Myocyte (in vitro differentiated cells): ENCODE results near the gene ZNF689. TPM values are rescaled to one million over a fixed set of nuclear protein-coding genes. Genes with fewer than 3 reads are reported as not detected.

ENCODE experiments used
- DNase-seq: peaks from one replicate; pipeline ENCODE4 v3.0.0-alpha.2; 2012; ENCODE audit warnings: low read depth
- polyA plus RNA-seq: library from polyadenylated mRNA; unstranded; fragments of >200 nt; gene quantifications from one replicate; pipeline ENCODE4 v1.2.1, GENCODE V29; 2012; ENCODE audit warnings: missing spikeins
- total RNA-seq: library from RNA; depleted of rRNA; stranded (reverse); fragments of >200 nt; gene quantifications from 2 replicates; pipeline ENCODE4 v1.2.3, GENCODE V29; 2014

The ZNF689 gene
- 7.8 and 9.2 TPM in 2 replicates for total RNA-seq
- polyA plus RNA-seq = 5.7 TPM

GRCh38 chr16:30609926-30610839, at the start of gene ZNF689:
TSS of gene ZNF689 (minus strand) at chr16:30610389. CDS start at chr16:30610041, 348 bp downstream.
- DNase-seq = peak; percentile 99

- DNase-seq = peak; percentile 96
Observed at GRCh38 chr16:30658731-30659506, 48.7 kb upstream of the ZNF689 start.

DNA sequence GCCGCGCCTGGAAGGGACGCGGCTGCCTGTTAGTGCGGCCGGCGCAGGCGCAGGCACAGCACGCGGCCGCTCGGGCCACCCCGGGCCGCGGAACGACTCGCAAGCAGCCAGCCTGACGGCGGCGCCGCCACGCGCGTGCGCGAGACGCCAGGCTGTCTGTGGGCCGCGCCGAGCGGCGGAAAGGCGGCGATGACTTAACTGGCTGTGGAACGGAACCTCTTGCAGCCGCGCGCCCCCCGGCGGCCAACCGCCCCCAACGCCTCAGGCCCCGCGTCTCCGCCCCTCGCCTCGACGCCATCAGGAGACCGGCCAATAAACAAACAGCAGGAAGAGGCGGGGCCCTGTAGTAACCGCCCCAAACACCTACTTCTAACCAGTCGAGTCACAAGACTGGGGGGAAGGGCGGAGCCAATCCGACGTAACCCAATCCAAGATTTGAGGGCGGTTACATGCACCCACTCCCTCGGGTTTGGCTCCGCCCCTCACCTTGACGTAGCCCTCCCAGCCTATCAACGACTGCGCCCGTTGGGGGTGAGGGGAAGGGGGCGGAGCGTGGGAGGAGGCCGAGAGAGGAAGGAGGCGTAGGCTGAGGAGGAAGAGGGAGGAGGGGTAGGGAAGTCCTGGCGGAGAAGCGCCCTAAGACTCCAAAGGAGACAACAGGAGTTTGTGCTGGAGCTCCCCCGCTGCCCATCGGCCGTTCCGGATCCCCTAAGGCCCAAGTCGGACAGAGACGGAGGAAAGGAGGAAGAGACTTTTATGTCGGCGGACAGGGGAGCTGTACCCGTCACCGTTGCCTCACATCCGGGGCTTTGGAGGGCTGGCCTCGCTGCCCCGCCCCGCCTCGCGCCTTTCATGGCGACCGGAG, 47.9 kb upstream of the ZNF689 start, which contains the start of gene FBRS:
Gene FBRS (plus strand): TSS at position 566 of the 865 bp plus-strand sequence. CDS start 1,088 bp downstream, outside the sequence.
- peak; percentile 100 for DNase-seq

- no peak for DNase-seq
Observed at GRCh38 chr16:30656974-30657865, 47.0 kb upstream of the ZNF689 start.

DNA sequence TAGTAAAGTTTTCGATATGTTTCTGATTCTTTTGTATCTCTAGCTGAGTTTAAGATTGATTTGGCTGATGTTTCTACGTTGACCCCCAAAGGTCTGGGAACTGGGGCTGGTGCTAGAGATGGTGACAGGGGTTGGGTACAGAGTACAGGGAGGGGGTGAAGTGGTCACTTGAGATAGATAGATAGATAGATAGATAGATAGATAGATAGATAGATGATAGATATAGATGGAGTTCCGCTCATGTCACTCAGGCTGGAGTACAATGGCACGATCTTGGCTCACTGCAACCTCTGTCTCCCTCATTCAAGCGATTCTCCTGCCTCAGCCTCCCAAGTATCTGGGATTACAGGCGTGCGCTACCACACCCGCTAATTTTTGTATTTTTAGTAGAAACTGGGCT, 46.2 kb upstream of the ZNF689 start:
- no peak for DNase-seq

DNA sequence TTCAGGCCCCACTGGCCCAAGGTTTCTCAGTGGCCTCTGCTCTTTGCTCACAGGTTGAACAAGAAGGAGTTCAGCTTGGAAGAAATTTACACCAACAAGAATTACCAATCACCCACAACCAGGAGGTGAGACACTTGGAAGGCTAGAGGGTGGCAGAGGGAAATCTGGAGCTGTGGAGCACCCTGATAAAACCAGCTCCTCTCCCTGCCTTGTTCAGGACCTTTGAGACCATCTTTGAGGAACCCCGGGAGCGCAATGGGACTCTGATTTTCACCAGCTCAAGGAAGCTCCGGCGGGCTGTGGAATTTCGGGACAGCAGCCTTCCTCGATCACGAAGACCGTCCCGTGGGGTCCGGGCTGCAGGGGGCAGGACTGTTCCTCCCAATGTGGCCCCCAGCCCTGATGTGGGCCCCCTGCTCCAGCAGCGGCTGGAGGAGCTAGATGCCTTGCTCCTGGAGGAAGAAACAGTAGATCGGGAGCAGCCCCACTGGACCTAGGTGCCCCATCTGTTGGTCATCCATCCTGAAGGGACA, 45.7 kb upstream of the ZNF689 start:
- DNase-seq = no peak

- no peak for DNase-seq
Observed at GRCh38 chr16:30654856-30655255, 44.7 kb upstream of the ZNF689 start.

DNA sequence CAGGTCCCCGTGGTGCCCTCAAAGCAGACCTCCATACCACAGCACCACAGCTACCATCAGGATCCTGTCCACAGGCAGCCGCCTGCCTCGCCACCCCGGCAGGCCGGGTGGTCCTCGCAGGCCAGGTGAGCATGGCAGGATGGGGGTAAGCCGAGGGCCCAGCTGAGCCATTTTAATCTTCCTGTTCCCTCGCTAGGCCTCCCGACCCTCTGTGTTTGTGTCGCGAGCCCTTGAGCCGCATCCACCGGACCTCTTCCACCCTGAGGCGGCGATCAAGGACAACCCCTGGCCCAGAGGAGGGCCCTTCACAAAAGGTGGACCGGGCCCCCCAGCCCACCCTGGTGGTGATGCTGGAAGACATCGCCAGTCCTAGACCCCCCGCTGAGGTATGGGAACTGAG, 42.5 kb upstream of the ZNF689 start:
- DNase-seq = no peak

DNA sequence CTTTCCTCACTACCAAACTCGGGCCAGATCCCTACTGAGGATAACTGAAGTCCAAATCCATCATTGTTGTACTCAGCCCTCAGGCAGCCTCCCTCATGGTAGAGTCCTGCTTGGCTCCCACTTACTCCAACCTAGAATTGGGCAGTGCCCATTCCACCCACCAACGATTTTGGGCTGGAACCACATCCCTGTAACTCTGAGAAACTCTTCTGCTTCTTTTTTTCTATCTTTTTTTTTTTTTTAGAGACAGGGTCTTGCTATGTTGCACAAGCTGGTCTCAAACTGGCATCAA, 41.8 kb upstream of the ZNF689 start:
- no peak for DNase-seq

DNA sequence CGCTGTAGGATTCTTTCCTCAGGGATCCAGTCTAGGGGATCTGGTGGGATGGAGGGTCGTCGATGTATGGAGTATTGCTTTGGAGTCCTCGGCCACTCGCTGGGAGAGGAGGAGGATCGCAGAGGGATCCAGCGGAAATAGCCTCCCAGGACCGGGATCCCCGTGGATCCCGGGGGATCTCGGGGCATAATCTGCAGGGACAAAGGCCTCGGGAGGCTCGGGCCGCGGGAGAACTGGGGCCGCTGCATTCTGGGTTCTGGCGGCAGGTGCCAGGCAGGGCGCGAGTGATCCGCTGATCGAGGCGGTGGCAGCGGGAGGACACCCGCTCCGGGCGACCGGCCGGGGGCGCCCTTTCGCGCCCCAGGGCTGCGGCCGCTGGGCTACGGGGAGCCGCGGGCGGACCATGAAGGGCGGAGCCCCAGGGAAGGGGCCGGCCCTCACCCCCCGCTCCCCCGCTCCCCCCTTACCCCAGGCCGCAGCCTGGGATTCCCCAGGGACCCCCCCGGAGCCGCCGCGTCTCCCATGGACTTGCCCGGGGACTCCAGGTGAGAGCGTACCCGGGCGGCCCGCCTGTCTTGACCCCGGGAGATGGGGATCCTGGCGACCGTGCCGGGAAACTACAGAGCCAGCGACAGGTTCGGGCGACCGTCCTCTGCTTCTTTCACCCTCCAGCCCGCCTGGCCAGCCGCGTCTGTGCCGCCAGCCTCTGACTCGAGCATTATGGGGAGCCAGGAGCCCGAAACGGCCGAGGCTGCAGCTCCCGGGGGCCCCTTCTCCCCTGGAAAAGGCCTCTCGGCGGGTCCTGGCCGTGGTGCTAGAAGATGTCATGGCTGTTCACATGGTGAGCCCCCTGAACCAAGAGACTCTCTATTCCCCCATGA, 41.2 kb upstream of the ZNF689 start:
- peak; percentile 77 for DNase-seq

- DNase-seq = peak; percentile 100
Observed at GRCh38 chr16:30650369-30651123, 40.4 kb upstream of the ZNF689 start, which contains the start of gene PRR14. TSS of gene PRR14 (plus strand) at chr16:30650960. CDS start at chr16:30651646, 686 bp downstream.

DNA sequence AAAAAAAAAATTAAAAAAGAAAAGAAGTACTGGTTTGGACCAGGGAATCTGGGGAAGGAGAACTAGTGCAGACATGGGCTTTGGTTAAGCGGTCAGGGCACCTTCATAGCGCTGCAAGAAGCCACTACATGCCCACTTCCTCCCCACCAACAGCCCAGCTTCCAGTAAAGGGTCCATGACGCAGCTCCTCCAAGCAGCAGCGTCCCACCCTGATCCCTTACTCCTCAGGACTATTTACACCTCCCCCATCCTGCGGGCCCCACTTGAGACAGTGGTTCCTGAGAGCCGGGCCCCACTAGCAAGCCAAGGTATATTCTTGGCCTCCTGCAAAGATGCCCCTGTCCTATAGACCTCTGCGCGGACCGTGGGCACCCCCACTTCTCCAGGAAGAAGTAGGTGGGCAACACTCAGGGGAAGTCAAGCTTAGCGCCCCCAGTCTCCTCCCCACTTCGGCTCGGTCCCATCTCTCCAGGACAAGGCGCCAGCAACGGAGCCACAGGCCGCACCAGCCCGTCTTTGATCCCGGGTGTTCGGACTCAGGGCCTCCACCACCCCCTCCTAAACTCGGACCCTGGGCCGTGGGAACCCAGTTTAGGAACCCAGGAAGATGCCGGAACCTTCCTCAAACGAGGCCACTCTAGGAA, 39.7 kb upstream of the ZNF689 start:
- no peak for DNase-seq

GRCh38 chr16:30647274-30647571, 37.0 kb upstream of the ZNF689 start:
- DNase-seq = no peak

DNA sequence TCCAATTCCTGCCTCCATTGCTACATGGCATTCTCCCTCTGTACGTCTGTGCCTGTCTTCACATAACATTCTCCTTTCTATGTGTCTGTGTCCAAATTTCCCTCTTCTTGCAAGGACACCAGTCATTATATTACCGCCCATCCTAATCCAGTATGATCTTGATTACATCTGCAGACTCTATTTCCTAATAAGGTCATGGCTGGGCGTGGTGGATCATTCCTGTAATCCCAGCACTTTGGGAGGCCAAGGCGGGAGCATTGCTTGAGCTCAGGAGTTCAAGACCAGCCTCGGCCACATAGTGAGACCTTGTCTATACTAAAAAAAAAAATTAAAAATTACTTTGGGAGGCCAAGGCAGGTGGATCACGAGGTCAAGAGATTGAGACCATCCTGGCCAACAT, 35.5 kb upstream of the ZNF689 start:
- DNase-seq = no peak

- no peak for DNase-seq
Observed at GRCh38 chr16:30644334-30644830, 34.2 kb upstream of the ZNF689 start.

- no peak for DNase-seq
Observed at GRCh38 chr16:30641378-30641982, 31.3 kb upstream of the ZNF689 start.

- peak; percentile 48 for DNase-seq
Observed at GRCh38 chr16:30637944-30638343, 27.8 kb upstream of the ZNF689 start.
